ENCODE results near the gene XIRP1.

DNA sequence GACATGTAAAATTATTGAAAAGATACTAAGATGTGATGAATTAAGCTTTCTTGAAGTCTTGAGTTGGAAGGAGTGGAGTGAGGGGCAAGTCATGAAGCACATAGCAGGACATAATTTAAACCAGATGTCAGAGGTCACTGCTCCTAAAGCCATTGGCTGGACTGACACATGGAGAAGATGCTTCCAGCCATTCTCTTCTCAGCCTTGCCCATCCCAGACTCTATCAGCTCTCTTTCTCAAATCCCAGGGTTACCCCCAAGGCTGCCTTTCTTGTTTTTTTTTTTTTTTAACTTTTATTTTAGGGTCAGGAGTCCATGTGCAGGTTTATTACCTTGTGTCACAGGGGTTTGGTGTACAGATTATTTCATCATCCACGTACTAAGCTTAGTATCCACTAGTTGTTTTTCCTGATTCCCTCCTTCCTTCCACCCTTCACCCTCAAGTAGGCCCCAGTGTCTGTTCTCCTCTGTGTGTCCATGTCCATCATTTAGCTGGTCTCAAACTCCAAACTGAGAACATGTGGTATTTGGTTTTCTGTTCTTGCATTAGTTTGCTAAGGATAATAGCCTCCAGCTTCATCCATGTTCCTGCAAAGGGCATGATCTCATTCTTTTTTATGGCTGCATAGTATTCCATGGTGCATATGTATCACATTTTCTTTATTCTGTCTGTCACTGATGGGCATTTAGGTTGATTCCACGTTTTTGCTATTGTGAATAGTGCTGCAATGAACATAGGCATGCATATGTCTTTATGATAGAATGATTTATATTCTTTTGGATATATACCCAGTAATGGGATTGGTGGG lies 18.9 kb downstream of the XIRP1 start:
- no peak for TF ChIP-seq GATA2 (IDR thresholded peaks at IDR 0.05; ENCODE audit: low read depth, low read length)
- no peak for TF ChIP-seq GATA3 (IDR thresholded peaks at IDR 0.05; ENCODE audit: low read depth, low read length)
